Spleen (tissue), 7 donors: ENCODE data around the gene TRIM7.

Source experiments
- CTCF ChIP-seq, 11 experiments: fragments of 200-600 bp in 7 of 11; fragments of 450-650 bp in 4 of 11; sonication (generic) in 4 of 11; IDR thresholded peaks in 8 of 11; conservative IDR thresholded peaks in 3 of 11; 1 replicate in 7 of 11; 2 replicates in 4 of 11; pipeline versions ENCODE4 v1.4.0 to v1.8.0; 2016 to 2021; ENCODE audit warnings: antibody characterized with exemption in 11 of 11, inconsistent platforms in 4 of 11, mild to moderate bottlenecking in 1 of 11
- POLR2AphosphoS5 ChIP-seq, 3 donors: sonication (generic); formaldehyde crosslinking; IDR thresholded peaks; one replicate each; pipeline ENCODE4 v1.5.1; 2017; ENCODE audit warnings: antibody characterized with exemption in 3 of 3
- donor health status: DM: no; HTN: no; CAD: no; lungs with moderate emphysema.
- donor health status: DM: no; HTN: no; CAD: no.
- donor health status: DM: no; HTN: no; CAD: no.

GRCh38 chr5:181237729-181238385, 32.9 kb upstream of the TRIM7 start:
- no peak for TF ChIP-seq CTCF (IDR thresholded peaks at IDR 0.05 in 8 of 11, conservative IDR thresholded peaks at IDR 0.05 in 3 of 11)
- peak in 2 of 3 donors; percentile 43 to 54 for TF ChIP-seq POLR2AphosphoS5 (IDR thresholded peaks at IDR 0.05)
